Fibroblast of villous mesenchyme (primary cell): Measurements from ENCODE around the gene MOB3C. TPM values are rescaled to one million over a fixed set of nuclear protein-coding genes. Genes with fewer than 3 reads are reported as not detected.

Experiments used
- DNase-seq: peaks from one replicate; pipeline ENCODE4 v3.0.0-alpha.2; 2010; ENCODE audit warnings: low read depth
- H3K4me3 ChIP-seq: 2 replicates; pipeline ENCODE4 v1.5.1; 2011; ENCODE audit warnings: low read depth, mild to moderate bottlenecking, low read length
- total RNA-seq: library from RNA; depleted of rRNA; stranded (reverse); fragments of >200 nt; gene quantifications from 2 replicates; pipeline ENCODE4 v1.2.3, GENCODE V29; 2012
- TF ChIP-seq, protein P1 (sequence below): IDR thresholded peaks from 2 replicates; pipeline ENCODE4 v1.5.1; 2012; ENCODE audit warnings: low read depth, mild to moderate bottlenecking, low read length; ENCODE audit not compliant: insufficient read depth

The MOB3C gene
- total RNA-seq, 1 donor: 8.6 TPM

- H3K4me3 ChIP-seq: no peak overlapping the region
- DNase-seq: no peak
- TF ChIP-seq, protein P1, sequence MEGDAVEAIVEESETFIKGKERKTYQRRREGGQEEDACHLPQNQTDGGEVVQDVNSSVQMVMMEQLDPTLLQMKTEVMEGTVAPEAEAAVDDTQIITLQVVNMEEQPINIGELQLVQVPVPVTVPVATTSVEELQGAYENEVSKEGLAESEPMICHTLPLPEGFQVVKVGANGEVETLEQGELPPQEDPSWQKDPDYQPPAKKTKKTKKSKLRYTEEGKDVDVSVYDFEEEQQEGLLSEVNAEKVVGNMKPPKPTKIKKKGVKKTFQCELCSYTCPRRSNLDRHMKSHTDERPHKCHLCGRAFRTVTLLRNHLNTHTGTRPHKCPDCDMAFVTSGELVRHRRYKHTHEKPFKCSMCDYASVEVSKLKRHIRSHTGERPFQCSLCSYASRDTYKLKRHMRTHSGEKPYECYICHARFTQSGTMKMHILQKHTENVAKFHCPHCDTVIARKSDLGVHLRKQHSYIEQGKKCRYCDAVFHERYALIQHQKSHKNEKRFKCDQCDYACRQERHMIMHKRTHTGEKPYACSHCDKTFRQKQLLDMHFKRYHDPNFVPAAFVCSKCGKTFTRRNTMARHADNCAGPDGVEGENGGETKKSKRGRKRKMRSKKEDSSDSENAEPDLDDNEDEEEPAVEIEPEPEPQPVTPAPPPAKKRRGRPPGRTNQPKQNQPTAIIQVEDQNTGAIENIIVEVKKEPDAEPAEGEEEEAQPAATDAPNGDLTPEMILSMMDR: no peak
Observed at GRCh38 chr1:46647611-46648010, 31.0 kb upstream of the MOB3C start.

DNA sequence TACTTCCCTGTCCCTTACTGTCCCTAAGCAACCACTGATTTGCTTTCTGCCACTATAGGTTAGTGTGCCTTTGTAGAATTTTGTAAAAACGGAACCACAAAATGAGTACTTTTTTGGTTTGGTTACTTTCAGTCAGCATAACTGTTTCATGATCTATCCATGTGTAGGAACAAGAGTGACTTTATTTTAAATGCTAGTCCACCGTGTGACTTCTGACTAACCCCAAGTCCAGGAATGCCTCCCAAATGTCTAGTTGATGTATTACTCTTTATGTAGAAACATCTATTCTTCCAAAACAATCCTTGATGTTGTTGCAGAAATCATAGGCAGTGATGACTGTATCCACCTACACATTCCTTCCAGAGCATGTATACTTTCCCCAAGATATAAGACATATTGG is 30.2 kb upstream of the MOB3C start:
- TF ChIP-seq, protein P1: no peak
- peak; percentile 30 for DNase-seq

DNA sequence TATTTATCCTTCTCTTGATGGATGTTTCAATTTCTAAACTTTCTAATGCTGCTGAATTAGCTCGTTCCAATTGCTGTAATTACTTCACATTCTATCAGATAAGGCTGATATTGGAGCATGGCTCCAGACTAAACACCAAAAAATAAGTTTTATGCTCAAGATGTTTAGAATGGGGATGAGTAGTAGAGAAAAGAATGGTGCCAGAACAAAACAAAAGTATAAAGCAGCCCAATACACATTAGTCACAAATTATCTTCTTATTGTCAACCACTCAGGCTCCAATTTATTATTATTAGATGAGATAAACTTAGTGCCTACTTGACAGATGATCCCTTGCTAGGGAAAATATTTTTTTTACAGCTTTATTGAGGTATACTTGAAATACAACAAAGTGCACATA is 29.7 kb upstream of the MOB3C start:
- TF ChIP-seq, protein P1: no peak
- H3K4me3 ChIP-seq: no peak overlapping the region
- peak; percentile 38 for DNase-seq

More for the DNA sequence above, 30.2 kb upstream of the MOB3C start:
- no peak overlapping the region for H3K4me3 ChIP-seq

- TF ChIP-seq, protein P1: no peak
- no peak overlapping the region for H3K4me3 ChIP-seq
- DNase-seq: no peak
Observed at GRCh38 chr1:46645815-46646214, 29.2 kb upstream of the MOB3C start.

DNA sequence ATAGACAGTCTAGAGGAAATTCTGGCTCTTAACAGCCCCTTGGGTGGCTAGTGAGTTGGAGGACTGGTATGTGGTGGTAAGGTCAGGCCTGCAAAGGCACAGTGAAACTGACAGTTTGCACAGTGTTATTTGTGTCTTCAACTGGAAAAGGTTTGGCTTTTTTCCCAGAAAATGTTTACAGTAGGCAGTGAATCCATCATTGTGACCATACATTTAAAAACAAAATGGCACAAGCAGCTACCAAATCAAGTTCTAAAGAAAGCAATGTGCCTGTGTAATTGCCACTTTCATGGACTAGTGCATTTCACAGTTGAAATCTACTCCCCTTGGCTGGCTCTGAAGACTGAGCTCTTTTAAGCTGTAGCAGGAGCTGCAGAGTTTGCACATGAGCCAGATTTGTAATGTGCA is 26.8 kb upstream of the MOB3C start:
- peak; percentile 93 for DNase-seq
- TF ChIP-seq, protein P1: no peak
- H3K4me3 ChIP-seq: no peak overlapping the region

GRCh38 chr1:46642115-46642680 is 25.6 kb upstream of the MOB3C start:
- DNase-seq: no peak
- TF ChIP-seq, protein P1: no peak
- no peak overlapping the region for H3K4me3 ChIP-seq

GRCh38 chr1:46639547-46639946 is 22.9 kb upstream of the MOB3C start:
- no peak for DNase-seq

More at GRCh38 chr1:46639547-46639946, 22.9 kb upstream of the MOB3C start:
- TF ChIP-seq, protein P1: no peak
- H3K4me3 ChIP-seq: no peak overlapping the region
